NCI-H2107 treated with DMSO at 0.1 percent for 48 hours (cell line): Measurements from ENCODE around the gene ORC5.
"Not testable (repeated sequence)": the region's sequence is repeated elsewhere in the genome, so short reads cannot be mapped to it uniquely, and the experiment has no call there.

Experiments
- DNase-seq: peaks from one replicate; lab custom pipeline; 2025; ENCODE audit not compliant: unreplicated experiment; lab: John Stamatoyannopoulos, UW

The ORC5 gene

GRCh38 chr7:104192434-104192833, 15.4 kb downstream of the ORC5 start:
- DNase-seq = no peak

GRCh38 chr7:104185346-104185745, 22.5 kb downstream of the ORC5 start:
- no peak for DNase-seq

GRCh38 chr7:104179178-104179577, 28.6 kb downstream of the ORC5 start:
- DNase-seq = no peak

- DNase-seq = not testable (repeated sequence)
Observed at GRCh38 chr7:104177565-104178083, 30.2 kb downstream of the ORC5 start.

- no peak for DNase-seq
Observed at GRCh38 chr7:104176332-104176731, 31.5 kb downstream of the ORC5 start.

DNA sequence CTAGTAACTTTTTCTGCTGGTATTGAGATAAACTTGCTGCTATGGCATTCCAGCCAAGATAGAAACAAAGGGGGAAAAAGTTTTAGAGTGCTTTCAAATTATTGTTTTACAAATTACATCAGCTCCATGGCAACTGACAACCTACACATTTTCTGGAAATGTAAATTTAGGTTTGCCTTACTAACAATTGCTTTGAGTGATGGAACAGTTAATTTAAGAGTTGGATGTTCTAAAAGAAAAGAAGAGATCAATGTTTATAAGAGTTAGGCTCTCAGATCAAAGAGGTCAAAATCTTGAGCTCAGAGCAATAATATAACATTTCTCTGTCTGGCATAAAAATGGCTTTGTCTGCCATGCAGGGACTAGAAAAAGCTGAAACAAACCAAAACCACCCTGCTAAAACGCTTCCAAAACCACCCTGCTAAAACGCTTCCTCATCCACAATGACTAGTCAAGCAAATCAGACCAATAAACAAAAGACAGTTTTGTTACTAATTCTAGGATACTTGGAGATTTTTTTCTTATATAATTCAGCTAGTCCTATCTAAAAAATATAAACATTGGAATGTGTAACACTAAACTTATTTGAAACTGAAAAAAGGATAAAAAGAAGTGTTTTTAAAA, 32.3 kb downstream of the ORC5 start:
- DNase-seq = no peak

DNA sequence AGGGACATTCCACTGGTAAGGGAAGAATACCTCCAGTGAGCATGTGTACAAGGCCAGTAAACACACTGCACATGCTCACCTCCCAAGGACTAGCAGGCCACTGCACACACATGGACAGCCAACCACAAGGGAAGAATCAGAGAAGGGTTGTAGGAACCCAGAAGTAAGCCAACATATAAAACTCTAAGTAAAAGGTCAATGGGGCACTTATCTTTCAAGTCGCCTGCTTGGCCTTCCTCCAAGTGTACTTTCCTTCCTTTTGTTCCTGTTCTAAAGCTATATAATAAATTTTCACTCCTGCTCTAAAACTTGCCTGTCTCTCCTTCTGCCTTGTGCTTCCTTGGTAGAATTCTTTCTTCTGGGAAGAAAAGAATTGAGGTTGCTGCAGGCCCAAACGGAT, 33.0 kb downstream of the ORC5 start:
- no peak for DNase-seq

- no peak for DNase-seq
Observed at GRCh38 chr7:104162081-104162480, 45.7 kb downstream of the ORC5 start.

DNA sequence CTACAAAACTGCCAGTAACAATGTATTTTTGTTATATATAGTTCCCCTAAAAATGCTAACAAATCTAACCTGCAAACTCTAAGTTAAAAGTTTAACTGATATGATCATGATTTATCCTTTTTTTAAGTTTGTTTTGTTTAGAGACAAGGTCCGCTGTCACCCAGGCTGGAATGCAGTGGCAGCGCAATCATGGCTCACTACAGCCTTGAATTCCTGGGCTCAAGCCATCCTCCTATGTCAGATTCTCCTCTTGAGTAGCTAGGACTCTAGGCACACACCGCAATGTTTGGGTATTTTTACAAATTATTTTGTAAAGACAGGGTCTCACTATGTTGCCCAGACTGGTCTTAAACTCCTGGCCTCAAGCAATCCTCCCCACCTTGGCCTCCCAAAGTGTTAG, 46.6 kb downstream of the ORC5 start:
- DNase-seq = no peak

- DNase-seq = peak; percentile 9
Observed at GRCh38 chr7:104160375-104160774, 47.4 kb downstream of the ORC5 start.

GRCh38 chr7:104156842-104157277, 51.0 kb downstream of the ORC5 start:
- peak; percentile 58 for DNase-seq

GRCh38 chr7:104153287-104153686, 54.5 kb downstream of the ORC5 start:
- DNase-seq = no peak

DNA sequence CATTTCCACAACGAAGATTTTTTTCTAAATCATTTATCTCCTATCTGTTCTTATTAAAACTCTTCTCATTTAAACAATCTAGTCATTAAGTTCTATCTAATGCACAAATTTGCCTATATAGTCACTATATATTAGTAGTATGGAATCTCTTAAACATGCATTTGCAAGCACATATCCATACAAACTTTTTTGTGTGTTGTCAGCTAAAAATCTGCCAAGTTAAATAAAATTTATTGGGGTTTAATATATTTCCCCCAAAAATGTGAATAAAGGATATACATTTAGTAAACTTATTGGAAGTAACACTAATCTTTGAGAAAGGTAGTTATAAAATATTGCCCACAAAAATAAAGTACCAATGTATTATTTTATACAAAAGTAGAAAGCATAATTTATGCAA, 55.3 kb downstream of the ORC5 start:
- no peak for DNase-seq

DNA sequence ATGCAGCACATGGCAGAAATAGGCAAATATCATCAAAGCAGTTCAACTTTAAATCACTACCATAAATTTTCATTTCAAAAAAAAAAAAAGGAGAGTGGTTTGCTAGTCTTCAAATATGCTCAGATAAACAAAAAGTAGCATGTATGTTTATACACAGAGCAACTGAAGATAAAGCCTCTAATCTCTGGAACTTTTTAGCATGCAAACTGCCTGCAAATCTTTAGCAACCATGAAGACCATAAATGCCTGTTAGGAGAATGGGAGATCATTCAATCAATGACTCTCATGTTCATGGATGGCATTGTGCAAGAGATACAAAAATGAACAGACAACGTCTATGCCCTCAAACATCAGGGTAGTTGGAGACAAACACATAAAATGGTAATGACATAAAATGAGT, 57.3 kb downstream of the ORC5 start:
- no peak for DNase-seq

- DNase-seq = no peak
Observed at GRCh38 chr7:104149822-104150221, 58.0 kb downstream of the ORC5 start.

DNA sequence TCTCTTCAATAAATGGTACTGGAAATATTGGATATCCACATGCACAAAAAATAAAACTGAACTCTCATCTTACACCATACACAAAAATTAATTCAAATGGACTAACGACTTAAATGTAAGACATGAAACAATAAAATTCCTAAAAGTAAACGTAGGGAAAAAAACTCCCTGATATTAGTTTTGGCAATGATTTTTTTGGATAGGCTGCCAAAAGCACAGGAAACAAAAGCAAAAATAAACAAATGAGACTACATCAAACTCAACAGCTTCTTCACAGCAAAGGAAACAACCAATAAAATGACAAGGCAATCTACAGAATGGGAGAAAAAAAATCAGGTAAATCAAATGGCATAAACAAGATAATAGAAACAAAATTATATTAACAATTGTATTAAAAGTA, 65.7 kb downstream of the ORC5 start:
- no peak for DNase-seq

GRCh38 chr7:104137971-104138370, 69.8 kb downstream of the ORC5 start:
- DNase-seq = no peak

- no peak for DNase-seq
Observed at GRCh38 chr7:104137511-104137910, 70.3 kb downstream of the ORC5 start.

DNA sequence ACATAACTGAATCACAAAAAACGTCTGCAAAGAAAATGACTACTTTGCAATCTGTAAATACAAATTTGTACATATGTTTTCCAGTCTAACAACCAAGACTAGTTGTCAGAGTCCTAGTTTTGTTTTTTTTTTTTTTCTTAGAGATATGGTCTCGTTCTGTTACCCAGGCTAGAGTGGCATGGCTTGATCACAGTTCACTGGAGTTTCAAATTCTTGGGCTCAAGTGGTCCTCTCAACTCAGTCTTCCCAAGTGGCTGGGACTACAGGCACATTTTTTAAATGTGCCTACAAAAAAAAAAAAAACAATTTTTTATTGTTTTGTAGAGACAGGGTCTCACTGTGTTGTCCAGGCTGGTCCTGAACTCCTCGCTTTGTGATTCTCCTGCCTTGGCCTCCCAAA, 70.8 kb downstream of the ORC5 start:
- DNase-seq = no peak

GRCh38 chr7:104136561-104136960, 71.3 kb downstream of the ORC5 start:
- DNase-seq = no peak

GRCh38 chr7:104135760-104136558, 71.9 kb downstream of the ORC5 start:
- no peak for DNase-seq

DNA sequence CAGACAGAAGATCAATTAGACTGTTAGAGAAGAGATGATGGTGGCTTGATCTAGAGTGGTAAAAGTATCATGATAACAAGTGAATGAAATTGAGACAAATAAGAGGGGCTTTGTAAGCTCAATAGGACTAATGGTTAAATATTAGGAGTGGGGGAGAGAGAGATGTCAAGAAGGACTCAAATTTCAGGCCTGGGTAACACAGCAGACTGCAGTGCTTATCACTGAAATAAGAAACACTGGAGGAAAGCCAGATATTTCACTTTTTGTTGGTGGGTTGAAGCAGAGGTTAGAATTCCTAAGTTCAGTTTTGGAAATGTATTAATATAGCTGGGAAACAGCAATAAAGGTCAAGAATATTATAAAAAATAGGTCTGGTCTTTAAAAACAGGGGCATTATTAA, 74.6 kb downstream of the ORC5 start:
- DNase-seq = peak; percentile 12
